Right renal pelvis (tissue), 4 donors: Measurements from ENCODE around the gene EYA2. TPM values are rescaled to one million over a fixed set of nuclear protein-coding genes. Genes with fewer than 3 reads are reported as not detected.

Experiments
- DNase-seq, 4 donors: peaks; one replicate each; pipeline ENCODE4 v3.0.0-alpha.2; 2013; ENCODE audit warnings: low read depth in 4 of 4, low spot score in 3 of 4, missing footprints in 1 of 4
- polyA plus RNA-seq, 4 donors: library from polyadenylated mRNA; unstranded; fragments of 120-200 nt; gene quantifications; one replicate each; pipeline ENCODE4 v1.2.1, GENCODE V29; 2013; ENCODE audit not compliant: insufficient read length in 4 of 4

The EYA2 gene
- polyA plus RNA-seq, 4 donors = 0.67 to 1.7 (median 1.0) TPM

DNA sequence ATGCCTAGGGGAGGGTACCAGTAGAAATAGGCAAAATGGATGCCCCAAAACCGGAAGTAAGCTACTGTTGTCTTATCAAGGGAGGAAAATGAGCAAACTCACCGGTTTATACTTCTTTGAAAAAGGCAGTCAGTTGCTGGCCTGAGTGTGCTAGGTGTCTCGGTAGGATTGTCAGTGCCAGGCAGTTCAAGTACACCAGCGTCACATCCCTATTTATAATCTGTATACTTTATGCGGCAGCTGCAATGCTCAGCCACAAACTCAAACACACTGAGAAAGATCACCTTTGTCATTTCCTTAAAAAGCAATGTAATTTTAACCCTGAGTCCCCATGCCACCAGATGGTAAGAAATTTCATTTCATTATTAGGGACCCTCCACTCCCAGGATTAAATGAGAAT lies 196.2 kb downstream of the EYA2 start:
- DNase-seq = no peak

DNA sequence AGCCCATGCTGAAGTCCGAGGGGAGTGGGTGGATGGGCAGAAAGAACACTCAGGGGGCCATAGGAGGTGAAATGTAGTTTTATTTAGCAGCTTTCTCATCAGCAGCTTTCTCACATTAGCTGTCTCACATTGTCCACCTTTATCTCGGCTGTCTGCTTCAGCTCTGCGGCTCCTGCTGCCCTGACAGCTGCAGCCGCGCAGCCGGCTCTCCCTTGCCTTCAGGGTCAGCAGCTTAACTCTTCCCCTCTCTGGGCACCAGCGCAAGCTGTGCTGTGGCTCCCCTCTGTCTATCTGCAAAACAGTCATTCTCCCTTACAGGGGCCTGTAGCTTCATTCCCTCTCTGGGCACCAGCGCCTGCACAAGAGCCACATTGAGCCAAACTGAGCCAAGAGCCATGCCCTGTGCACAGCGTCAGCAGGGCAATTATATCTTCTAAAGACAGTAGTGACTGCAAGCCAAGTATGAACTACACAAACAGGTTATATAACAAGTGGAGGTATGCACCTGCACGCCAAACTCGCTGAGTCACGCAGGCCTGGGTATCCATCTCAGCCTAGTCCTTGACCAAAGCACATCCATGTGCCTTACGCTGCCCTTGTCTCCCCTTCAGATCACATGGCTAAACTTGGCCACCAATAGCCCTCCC lies 198.8 kb downstream of the EYA2 start:
- DNase-seq = no peak

DNA sequence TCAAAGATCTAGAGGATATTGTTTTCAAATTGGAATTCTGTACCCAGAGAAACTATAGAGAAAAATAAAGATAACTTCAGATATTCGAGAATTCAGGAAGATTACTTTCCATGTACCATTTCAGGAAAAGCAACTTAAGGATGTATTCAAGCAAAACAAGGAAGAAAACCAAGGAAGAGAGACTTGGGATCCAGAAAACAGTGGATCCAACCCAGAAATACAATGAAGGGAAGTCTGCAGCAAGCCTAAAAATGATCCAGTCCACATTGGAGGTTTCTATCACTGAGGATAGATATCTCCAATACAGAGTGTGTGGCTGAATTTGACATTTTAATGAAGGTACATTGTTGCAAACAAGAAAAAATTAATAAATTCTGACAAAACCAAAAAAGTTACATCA lies 201.0 kb downstream of the EYA2 start:
- DNase-seq = no peak

DNA sequence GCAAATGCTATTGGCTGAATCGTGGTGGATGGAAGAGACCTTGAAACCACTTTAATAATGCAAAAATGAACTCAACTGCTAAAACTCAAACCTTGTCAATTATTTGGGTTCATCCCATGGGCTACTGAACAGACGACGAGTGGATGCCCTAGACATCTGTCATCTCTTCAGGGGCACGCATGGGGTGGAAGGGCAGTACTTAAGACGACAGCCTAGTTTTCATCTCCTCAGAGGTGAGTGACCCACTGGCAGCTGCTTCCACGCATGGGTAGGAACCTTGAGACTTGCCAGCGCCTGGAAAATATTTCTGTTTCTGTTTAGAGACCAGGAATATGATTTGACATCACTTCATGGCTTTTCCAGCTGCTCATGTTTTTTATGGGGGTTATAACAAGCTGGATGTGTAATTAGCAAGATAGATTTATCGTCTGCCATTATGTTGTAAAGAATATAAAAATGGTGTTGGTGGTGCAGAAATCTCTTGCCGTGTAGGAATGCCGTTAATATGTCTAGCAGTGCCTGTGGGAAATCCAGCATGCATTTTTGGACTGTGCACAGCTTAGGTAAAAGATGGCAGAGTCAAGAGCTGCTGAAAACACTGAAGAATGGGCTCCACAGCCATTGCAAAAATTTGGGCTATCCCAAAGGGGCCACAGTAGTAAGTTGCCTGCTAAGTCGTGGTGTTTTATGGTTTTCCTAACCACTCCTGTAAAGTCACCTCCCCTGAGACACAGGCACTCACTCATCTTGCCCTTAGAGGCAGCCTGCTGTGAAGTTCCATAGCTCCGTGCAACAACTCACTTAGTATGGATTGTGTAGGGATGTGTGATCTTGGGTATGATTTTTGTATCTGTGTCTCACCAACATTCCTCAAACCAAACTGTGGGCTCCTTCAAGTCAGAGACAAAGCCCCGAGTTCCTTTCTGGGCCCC lies 203.3 kb downstream of the EYA2 start:
- no peak for DNase-seq

DNA sequence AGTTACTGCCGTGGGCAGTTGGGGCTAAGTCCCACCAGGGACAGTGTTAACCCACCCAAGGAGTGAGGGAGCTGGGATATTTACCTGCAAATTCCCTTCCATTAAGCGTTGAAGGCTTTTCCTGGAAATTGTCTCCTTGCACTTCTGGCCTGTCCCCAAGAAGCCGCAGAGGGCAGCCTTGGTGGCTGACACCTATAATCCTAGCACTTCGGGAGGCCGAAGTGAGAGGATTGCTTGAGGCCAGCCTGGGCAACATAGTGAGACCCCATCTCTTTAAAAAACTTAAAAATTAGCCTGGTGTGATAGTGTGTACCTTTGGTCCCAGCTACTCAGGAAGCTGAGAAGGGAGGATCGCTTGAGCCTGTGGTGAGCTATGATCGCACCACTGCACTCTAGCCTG lies 204.4 kb downstream of the EYA2 start:
- no peak for DNase-seq

DNA sequence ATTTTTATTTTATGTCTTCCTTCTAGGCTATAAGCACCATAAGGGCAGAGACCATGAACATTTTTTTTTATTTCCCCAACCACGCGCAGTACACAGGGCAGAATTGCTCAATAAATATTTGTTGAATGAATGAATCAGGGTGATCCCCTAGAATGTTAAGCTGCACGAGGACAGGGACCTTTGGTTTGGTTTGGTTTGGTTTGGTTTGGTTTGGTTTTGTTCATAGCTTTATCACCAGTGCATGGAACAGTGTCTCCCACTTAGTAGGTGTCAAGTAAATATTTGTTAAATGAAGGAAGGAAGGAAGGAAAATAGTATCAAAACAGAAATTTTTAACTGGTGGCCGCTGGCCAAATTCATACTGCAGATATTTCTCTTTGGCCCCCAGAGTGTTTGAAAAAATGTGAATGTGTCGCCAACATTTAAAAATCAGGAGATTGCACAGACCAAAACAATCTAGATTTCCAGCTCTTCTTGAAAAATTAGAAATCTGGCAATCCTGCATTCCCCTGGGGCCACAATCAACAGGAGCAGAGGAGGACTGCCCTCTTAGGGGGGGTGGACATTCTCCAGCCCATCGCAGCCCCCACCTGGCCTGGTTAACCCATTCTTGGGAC lies 205.3 kb downstream of the EYA2 start:
- DNase-seq = no peak

DNA sequence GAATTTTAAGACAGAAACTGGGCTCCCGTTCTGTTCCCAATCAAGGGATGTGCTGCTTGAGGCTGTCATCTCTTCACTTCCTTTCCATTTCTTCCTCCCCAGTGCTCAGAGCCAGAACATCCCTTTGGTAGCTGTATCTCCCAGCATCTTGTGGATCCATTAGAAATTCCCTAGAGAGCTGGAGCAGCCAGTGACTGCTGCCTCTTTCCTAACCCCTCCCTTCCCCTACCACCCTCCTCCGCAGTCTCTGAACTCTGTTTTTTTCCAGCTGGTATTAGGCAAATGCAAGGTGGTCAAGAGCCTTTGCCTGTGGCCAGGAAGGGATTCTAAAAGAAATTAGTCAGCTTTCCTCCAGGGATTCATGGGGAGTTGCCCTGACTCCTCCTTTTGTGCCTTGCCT lies 208.0 kb downstream of the EYA2 start:
- DNase-seq = no peak

DNA sequence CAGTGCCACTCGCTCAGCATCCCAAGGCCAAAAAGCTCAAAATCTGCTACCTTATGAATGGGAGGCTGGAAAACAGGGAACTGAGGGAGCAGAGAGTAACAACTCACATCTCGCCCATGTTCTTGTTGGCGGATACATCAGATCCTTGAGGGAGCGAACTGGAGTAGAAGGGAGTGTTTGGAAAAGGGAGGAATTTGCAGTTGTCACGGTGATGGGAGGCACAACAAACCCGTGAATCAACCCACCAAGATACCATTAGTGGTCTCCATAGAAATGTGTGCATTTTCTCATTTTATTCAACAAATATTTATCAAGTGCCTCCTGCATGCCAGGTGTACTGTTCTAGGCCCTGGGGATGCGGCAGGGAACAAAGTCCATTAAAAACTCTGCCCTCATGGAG lies 212.1 kb downstream of the EYA2 start:
- DNase-seq = no peak

DNA sequence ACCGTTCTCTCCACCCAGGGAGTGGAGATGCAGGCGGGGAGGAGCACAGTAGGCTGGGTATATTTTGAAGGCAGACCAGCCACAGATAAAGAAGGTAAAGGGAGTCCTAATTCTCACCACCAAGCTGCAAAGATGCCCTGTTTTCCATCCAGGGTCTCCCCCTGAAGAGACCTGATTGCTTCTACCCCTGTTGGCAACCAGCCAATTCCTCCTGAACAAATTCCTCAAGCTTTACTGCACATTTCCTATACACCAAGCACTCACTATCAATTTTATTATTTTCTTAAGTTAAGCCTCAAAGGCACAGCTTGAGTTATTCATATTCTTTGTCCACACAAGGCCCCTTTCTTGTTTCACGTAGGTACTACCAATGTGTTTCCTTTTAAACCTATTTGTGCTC lies 214.4 kb downstream of the EYA2 start:
- no peak for DNase-seq

DNA sequence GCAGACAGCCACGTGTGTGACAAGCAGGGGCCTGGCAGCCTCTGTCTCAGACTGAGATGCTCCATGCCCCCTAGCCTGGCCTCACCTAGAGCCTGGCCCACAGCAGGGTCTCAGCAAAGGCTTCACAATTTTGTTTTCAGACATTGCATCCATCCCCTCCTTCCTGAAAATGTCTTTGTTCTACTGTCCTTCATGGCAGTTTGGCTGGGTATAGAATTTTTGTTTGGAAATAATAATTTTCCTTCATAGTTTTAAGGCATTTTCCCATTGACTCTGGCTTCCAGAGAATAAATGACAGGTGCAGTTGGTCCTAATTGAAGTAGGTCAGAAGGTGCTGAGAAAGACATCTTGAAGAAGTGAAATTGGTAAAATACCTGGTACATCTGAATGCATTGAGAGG lies 216.2 kb downstream of the EYA2 start:
- DNase-seq = no peak

DNA sequence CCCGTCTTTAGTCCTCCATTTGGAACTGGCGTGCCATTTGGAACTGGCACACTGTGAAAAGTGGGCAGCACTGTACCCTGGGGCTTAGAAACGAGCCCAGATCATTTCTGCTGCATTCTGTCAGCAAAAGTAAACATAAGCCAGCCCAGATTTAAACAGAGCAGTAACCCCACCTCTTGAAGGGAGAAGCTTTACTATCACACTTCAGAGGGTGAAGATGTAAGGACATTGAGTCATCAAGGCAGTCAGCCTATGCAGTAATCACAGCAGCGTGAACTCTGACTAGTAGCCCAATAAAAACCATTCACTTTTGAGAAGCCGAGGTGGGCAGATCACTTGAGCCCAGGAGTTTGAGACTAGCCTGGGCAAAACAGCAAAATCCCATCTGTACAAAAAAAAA lies 216.9 kb downstream of the EYA2 start:
- no peak for DNase-seq

DNA sequence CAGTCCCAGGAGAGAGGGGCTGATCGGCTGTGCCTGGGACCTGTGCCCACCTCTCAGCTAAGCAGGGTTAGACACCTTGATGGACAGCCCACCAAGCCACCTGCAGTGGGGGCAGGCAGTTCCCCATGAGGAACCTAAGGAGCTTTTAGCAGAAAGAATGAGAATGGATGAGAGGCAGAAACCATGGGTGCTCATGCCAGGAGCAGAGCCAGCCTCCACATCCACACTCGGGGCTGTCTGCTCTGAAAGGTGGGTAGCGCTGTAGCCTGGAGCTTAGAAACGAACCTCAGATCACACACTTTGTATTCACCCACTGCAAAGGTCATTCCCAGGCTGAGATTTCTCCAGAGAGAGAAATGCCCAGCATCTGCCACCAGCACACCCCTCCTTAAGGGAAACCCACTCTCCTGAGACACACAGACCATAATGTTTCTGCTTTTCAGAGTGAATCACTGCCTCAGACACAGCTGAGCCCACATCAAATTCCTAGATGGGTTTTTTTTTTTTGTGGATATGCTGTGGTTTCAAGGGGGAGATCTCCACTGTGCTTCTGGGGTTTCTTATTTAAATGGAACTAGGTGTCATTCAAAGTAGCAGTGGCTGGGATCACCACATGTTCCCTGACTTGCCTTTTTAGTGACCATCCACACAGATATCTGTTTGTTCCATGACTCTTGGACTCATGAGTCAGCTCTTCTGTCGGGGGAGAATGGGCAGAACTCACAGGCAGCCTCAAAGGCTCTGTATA lies 218.9 kb downstream of the EYA2 start:
- no peak for DNase-seq

DNA sequence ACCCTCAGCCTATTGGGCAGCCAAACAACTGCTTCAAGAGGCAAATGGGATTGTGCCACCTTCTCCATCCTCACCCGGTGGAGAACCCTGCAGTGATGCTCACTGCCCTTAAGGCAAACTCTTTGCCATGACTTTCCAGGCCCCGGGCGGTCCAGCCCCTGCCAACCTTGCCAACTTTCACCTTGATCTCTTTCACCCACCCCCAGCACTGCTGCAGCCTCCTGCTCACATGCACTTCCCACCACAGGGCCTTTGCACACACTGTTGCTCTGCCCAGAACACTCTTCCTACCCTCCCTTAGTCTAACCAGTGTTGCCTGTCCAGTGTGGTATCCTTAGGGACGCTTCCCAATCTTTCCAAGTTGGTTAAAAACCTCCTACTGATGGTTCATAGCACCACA lies 221.1 kb downstream of the EYA2 start:
- no peak for DNase-seq

DNA sequence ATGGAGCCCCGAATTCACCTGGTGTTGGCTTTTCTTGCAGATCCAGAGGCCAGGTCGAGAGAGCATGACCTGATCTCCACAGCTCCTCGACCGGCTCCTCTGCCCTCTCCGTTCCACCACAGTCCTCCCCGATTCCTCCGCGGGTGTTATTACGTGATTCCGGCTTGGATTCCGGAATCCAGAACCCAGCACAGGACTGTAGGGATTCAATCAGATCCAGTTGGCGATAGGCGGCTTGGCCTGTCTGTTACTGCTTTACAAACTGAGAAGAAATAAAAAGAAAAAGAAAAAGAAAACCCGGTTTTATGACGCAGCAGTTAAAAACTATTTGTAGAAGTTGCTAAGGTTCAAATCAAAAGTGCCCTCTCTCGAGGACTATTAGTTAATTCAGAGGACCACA lies 222.7 kb downstream of the EYA2 start:
- no peak for DNase-seq

DNA sequence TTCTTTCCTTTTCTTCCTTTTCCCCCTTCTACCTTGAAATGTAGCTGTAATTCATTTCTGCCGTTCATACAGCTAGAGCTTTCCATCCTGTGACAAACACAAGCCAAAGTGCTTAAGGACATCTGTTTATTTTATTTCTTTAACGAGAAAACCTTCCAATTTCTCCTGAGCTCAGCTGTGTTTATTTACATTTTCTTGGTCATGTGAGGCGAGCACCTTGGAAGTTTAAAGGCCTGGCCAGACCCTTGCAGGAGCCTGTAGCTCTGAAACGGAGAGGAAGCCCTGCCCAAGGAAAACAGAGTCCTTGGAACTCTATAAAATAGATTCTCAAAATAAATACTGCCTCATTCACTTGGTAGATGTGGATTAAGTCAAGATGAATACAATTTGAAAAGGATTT lies 223.1 kb downstream of the EYA2 start:
- no peak for DNase-seq

DNA sequence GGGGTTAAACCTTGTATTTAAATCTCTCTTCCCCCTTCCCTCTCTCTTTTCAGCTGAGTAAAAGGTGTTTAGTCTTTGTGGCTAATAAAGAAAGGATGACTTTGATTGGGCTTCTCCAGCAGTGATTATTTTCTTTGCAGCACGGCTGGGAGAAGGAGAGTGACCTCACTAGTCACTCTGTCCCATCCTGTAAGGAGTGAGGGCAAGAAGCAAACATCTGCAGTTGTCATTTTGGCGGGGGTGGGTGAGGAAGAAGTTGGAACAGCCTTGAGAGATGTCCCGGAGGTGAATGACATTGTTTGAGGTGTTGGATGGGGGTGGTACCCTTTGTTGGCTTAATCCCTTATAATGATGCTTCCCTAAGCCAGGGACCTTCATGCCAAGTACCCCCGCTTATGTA lies 223.6 kb downstream of the EYA2 start:
- no peak for DNase-seq

DNA sequence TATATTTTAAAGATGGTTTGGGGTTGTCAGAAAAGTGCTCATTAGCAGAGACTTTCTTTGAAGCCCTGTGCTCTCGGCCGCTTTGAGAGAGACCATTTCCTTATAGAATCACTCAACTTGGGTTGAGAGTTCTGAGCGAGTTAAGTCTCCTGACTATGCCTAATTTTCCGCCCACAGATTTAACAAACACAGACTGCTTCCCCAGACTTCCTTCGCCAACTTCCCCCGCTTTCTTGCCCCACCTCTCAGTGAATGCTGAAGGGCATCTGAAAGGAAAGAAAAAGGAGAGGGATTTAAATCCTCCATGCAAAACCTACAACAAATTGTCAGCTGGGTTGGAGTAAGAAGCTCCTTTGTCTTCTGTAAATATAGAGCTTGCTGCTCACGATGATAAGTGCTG lies 224.0 kb downstream of the EYA2 start:
- DNase-seq = no peak

DNA sequence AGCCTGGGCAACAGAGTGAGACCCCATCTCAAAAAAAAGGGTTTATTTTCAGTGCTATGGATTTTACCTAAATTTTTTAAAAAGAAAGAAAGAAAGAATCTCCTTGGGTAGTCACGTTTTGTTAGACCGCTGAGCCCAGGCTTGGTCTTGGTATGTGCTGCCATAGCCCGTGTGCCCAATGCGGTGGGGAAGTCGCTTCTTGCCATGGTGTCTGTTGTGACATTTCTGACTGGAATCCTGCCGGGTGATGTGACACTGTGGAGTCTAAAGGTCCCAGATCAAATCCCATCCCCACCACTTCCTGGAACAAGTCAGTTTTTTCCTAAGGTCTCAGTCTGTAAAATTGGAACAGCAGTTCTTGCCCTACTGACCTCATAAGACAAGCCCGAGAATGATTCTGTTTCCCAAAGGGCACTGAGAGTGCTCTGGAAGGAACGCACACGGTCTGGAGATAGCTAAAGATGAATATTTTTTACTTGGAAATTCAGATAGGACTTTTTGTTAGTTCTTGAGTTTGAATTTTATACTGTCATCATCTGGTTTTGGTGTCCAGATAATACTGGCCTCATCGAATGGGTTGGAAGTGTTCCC lies 225.8 kb downstream of the EYA2 start:
- DNase-seq = no peak

DNA sequence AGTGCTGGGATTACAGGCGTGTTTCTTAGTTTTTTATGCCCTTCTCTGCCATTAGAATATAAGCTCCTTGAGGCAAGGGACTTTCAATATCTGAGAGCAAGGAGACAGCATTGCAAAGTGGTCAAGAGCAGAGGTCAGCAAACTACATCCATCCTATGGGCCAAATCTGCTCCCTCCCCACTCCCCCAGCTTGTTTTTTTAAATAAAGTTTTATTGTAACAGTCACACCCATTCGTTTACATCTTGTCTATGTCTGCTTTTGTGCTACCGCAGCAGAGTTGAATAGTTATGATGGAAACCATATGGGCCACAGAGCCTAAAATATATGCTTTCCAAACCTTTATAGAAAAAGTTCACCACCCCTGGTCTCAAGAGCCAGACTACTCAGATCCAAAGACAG lies 227.9 kb downstream of the EYA2 start:
- no peak for DNase-seq

DNA sequence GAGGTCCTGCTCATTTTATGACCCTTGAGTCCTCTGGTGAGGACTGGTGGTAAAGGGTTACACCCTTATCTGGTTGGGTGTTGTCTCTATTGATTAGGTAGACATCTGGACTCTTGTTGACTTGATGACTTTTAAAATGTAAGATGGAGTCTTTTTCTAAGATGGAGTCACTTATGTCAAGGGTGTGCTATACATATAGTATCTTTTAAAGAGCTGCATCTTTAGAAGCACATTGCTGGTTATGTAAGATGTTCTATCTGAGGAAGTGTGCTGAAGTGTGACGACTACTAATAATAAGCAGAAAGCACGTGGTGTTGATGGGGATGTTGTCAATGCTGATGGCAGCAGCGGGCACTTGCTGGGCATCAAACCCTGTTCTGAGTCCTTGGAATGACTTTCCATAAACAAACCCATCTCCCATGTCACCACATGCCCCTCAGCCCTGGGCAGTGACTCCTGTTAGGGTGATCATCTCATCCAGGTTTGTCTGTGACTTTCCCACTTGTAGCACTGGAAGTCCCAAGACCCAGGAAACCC lies 229.6 kb downstream of the EYA2 start:
- no peak for DNase-seq

DNA sequence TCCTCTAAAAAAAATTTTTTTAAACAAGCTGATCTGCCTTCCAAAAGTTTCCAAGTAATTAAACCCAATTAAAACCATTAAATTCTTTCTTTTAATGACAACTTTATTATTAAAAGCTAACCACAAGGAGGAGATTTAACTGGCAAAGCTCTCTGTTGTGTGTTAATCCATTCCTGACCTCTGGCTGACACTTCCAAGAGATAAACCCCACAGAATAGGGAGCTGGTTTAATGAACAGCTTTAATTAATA lies 230.8 kb downstream of the EYA2 start:
- DNase-seq = peak in 1 of 4 donors; percentile 25
